IMR-90 (cell line): ENCODE measurements around the gene SDHB. TPM values are rescaled to one million over a fixed set of nuclear protein-coding genes. Genes with fewer than 3 reads are reported as not detected.

ENCODE experiments used
- ATAC-seq: fragments of 200-7000 bp; cut with Tn5 transposase; 2 replicates; pipeline ENCODE4 v1.9.1; 2020; ENCODE audit warnings: low read depth, mild to moderate bottlenecking, moderate library complexity
- BruUV-seq: library from RNA; stranded (reverse); fragments of 400-500 nt; replicated peaks from 2 replicates; lab custom pipeline; 2021; lab: Mats Ljungman, UMichigan
- CTCF ChIA-PET: fragments of 300-600 bp; formaldehyde crosslinking; extraction: SDS; loops from one replicate; lab custom pipeline; 2021; ENCODE audit warnings: antibody characterized with exemption; lab: Yijun Ruan, JAX
- POLR2A ChIA-PET: fragments of 300-600 bp; sonication (Branson Sonifier 250); formaldehyde crosslinking; loops from one replicate; lab custom pipeline; 2022; ENCODE audit warnings: antibody characterized with exemption; ENCODE audit not compliant: unreplicated experiment; lab: Charles Lee
- DNase-seq: peaks from one replicate; pipeline ENCODE4 v3.0.0; 2013
- H2AFZ ChIP-seq: replicated peaks from 2 replicates; pipeline ENCODE3; 2013; ENCODE audit warnings: low read length, mild to moderate bottlenecking; ENCODE audit not compliant: poor library complexity
- H2AK5ac ChIP-seq: 2 replicates; pipeline ENCODE4 v1.6.1; 2013; ENCODE audit warnings: low read depth, low read length, inconsistent platforms
- H2AK9ac ChIP-seq: replicated peaks from 2 replicates; pipeline ENCODE3; 2013; ENCODE audit warnings: mild to moderate bottlenecking, low read depth, low read length, moderate library complexity; ENCODE audit not compliant: poor library complexity
- H2BK120ac ChIP-seq: 2 replicates; pipeline ENCODE4 v1.6.1; 2013; ENCODE audit warnings: low read depth, low read length, inconsistent platforms
- H2BK15ac ChIP-seq: 3 replicates; pipeline ENCODE4 v1.6.1; 2013; ENCODE audit warnings: low read depth, low read length, inconsistent platforms
- H2BK20ac ChIP-seq: 2 replicates; pipeline ENCODE4 v1.6.1; 2013; ENCODE audit warnings: low read depth, mild to moderate bottlenecking, inconsistent platforms, low read length, moderate library complexity
- H2BK5ac ChIP-seq: 2 replicates; pipeline ENCODE4 v1.6.1; 2013; ENCODE audit warnings: mild to moderate bottlenecking, low read depth, low read length, inconsistent platforms; ENCODE audit not compliant: poor library complexity, severe bottlenecking
- H3K14ac ChIP-seq: replicated peaks from 2 replicates; pipeline ENCODE4 v1.6.1; 2013; ENCODE audit warnings: low read depth, low read length, inconsistent platforms
- H3K18ac ChIP-seq: 2 replicates; pipeline ENCODE4 v1.6.1; 2013; ENCODE audit warnings: low read depth, low read length, control low read depth
- H3K23ac ChIP-seq: 2 replicates; pipeline ENCODE4 v1.6.1; 2013; ENCODE audit warnings: low read depth, low read length, inconsistent platforms
- H3K27ac ChIP-seq: 2 replicates; pipeline ENCODE4 v1.5.1; 2013; ENCODE audit warnings: mild to moderate bottlenecking, control low read depth, low read length; ENCODE audit not compliant: insufficient read depth
- H3K27me3 ChIP-seq: 2 replicates; pipeline ENCODE4 v1.6.1; 2013; ENCODE audit warnings: low read length; ENCODE audit not compliant: control insufficient read depth, insufficient read depth
- H3K36me3 ChIP-seq: 2 replicates; pipeline ENCODE4 v1.6.1; 2013; ENCODE audit warnings: low read length, mixed read lengths; ENCODE audit not compliant: control insufficient read depth, insufficient read depth
- H3K4ac ChIP-seq: 2 replicates; pipeline ENCODE4 v1.6.1; 2013; ENCODE audit warnings: low read depth, low read length, inconsistent platforms
- H3K4me1 ChIP-seq: 2 replicates; pipeline ENCODE4 v1.6.1; 2013; ENCODE audit warnings: low read length, mixed read lengths; ENCODE audit not compliant: control insufficient read depth, insufficient read depth
- H3K4me2 ChIP-seq: 2 replicates; pipeline ENCODE4 v1.6.1; 2013; ENCODE audit warnings: low read depth, mild to moderate bottlenecking, control low read depth, low read length, moderate library complexity
- H3K4me3 ChIP-seq: 2 replicates; pipeline ENCODE4 v1.5.1; 2013; ENCODE audit warnings: low read depth, mild to moderate bottlenecking, control low read depth, low read length, moderate library complexity; ENCODE audit not compliant: insufficient read depth
- H3K56ac ChIP-seq: 2 replicates; pipeline ENCODE4 v1.6.1; 2013; ENCODE audit warnings: low read length, inconsistent platforms; ENCODE audit not compliant: insufficient read depth; ENCODE audit errors: extremely low read depth
- H3K79me1 ChIP-seq, 2 experiments: 2 replicates each; pipeline ENCODE4 v1.6.1; 2013; ENCODE audit warnings: low read length in 2 of 2, inconsistent platforms in 1 of 2, low read depth in 1 of 2
- H3K9ac ChIP-seq: 2 replicates; pipeline ENCODE4 v1.6.1; 2013; ENCODE audit warnings: low read depth, low read length, control low read depth
- H3K9me1 ChIP-seq: 2 replicates; pipeline ENCODE4 v1.6.1; 2013; ENCODE audit warnings: low read length, inconsistent platforms; ENCODE audit not compliant: insufficient read depth
- H3K9me3 ChIP-seq: 2 replicates; pipeline ENCODE4 v1.6.1; 2013; ENCODE audit warnings: low read length; ENCODE audit not compliant: control insufficient read depth, insufficient read depth
- H4K20me1 ChIP-seq: 2 replicates; pipeline ENCODE4 v1.6.1; 2013; ENCODE audit warnings: low read length, inconsistent platforms; ENCODE audit not compliant: insufficient read depth
- H4K5ac ChIP-seq: 2 replicates; pipeline ENCODE4 v1.6.1; 2013; ENCODE audit warnings: mild to moderate bottlenecking, low read depth, low read length, control low read depth
- H4K8ac ChIP-seq, 2 experiments: 2 replicates each; pipeline ENCODE4 v1.6.1; 2013; ENCODE audit warnings: low read depth in 2 of 2, low read length in 2 of 2, control low read depth in 1 of 2, inconsistent platforms in 1 of 2
- H4K91ac ChIP-seq: 2 replicates; pipeline ENCODE4 v1.6.1; 2013; ENCODE audit warnings: low read depth, low read length, inconsistent platforms; ENCODE audit not compliant: insufficient read depth
- BHLHE40 ChIP-seq: fragments of 150-350 bp; IDR thresholded peaks from 2 replicates; pipeline ENCODE4 v1.6.1; 2016; ENCODE audit warnings: mild to moderate bottlenecking, low read depth, low read length
- FOS ChIP-seq: fragments of 150-350 bp; IDR thresholded peaks from 2 replicates; pipeline ENCODE4 v1.6.1; 2016; ENCODE audit warnings: low read depth, low read length
- MAFK ChIP-seq: IDR thresholded peaks from 2 replicates; pipeline ENCODE4 v1.6.1; 2012; ENCODE audit warnings: low read depth, low read length, improper control_type of control experiment
- MAZ ChIP-seq: IDR thresholded peaks from 2 replicates; pipeline ENCODE4 v1.6.1; 2012; ENCODE audit warnings: low read depth, mild to moderate bottlenecking, low read length, improper control_type of control experiment, moderate library complexity, borderline replicate concordance
- NFE2L2 ChIP-seq: fragments of 150-350 bp; IDR thresholded peaks from 2 replicates; pipeline ENCODE4 v1.6.1; 2016; ENCODE audit warnings: low read depth, mild to moderate bottlenecking, low read length
- RCOR1 ChIP-seq: IDR thresholded peaks from 2 replicates; pipeline ENCODE4 v1.6.1; 2012; ENCODE audit warnings: mild to moderate bottlenecking, low read length, improper control_type of control experiment; ENCODE audit not compliant: insufficient replicate concordance
- RFX5 ChIP-seq: IDR thresholded peaks from 2 replicates; pipeline ENCODE4 v1.8.0; 2012; ENCODE audit warnings: low read depth, mild to moderate bottlenecking, low read length, moderate library complexity
- SMC3 ChIP-seq: fragments of 150-350 bp; IDR thresholded peaks from 2 replicates; pipeline ENCODE4 v1.6.1; 2016; ENCODE audit warnings: low read depth, mild to moderate bottlenecking, antibody characterized with exemption, low read length, moderate library complexity
- WGBS, 2 experiments: methylation state at CpG; one replicate each; pipeline versions ENCODE4 v1.1.5 to v1.1.7; 2013; ENCODE audit warnings: missing lambda C conversion rate in 2 of 2; ENCODE audit not compliant: insufficient read length in 1 of 2; ENCODE audit errors: extremely low coverage in 2 of 2; 5-methylcytosine and 5-hydroxymethylcytosine counted together
- dilution Hi-C: fragments of 300-500 bp; cut with HindIII; formaldehyde crosslinking; loops from one replicate; pipeline ENCODE4 v1.14.3; 2018; ENCODE audit warnings: low sequenced_read_pairs; ENCODE audit not compliant: unreplicated experiment
- in situ Hi-C: fragments of 300-500 bp; cut with MboI; formaldehyde crosslinking; loops from 3 replicates; pipeline ENCODE4 v1.14.3; 2019; ENCODE audit warnings: low sequenced_read_pairs, inconsistent platforms, mixed read lengths
- intact Hi-C: fragments of 100-400 bp; cut with micrococcal nuclease; formaldehyde crosslinking; loops from 2 replicates; pipeline ENCODE4 v1.10.0; 2022
- polyA plus RNA-seq, 3 experiments: library from polyadenylated mRNA; depleted of rRNA; stranded (reverse); fragments of >200 nt; gene quantifications; 2 replicates each; pipeline ENCODE4 v1.2.3, GENCODE V29; 2012; ENCODE audit warnings: low replicate concordance in 1 of 3
- total RNA-seq: library from RNA; depleted of rRNA; stranded (reverse); fragments of >200 nt; gene quantifications from 2 replicates; pipeline ENCODE4 v1.2.3, GENCODE V29; 2012
- TF ChIP-seq, protein P1 (sequence below): conservative IDR thresholded peaks from 2 replicates; pipeline ENCODE4 v1.5.1; 2012; ENCODE audit warnings: mild to moderate bottlenecking, low read depth, low read length, improper control_type of control experiment

The SDHB gene
- total and polyA plus RNA-seq, 2 of the 4 experiments (the other 2 are of a cell fraction) = 122 to 206 TPM

DNA sequence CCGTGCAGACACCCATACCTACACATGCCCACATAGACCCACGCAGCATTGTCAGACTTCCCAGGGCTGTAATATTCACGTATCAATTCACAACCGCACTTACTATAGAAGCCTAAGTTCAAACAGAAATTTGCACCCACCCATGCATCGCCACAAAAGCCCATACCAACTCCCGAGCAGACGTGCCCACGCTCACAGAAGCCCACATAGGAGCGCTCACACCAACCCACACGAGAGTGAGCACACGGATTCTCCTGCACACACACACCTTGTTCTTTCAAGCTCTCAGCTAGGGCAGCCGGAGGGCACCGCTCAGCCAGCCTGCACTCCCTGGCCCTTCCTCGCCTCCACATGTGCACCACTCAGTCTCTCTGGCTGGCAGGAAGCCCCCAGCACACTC lies 78.0 kb downstream of the SDHB start:
- Histone ChIP-seq H2BK20ac (no peak overlapping the region), H3K56ac (no peak overlapping the region), H4K5ac (no peak overlapping the region), H3K9me3 (no peaks in the 10 kb centered on the region), H4K91ac (no peak overlapping the region), H2BK5ac (no peak overlapping the region), H2BK120ac (no peak overlapping the region), H2AFZ (no peak overlapping the region), H4K20me1 (peaks cover 3% of the 10 kb centered on the region; the same call in 1 of the 2 replicates), H3K9ac (no peak overlapping the region), H3K9me1 (no peaks in the 10 kb centered on the region), H3K79me1 (no peaks in the 10 kb centered on the region; a peak in 1 of 4 replicates), H2AK5ac (no peak overlapping the region), H3K14ac (no peak overlapping the region), H3K4me2 (no peak overlapping the region), H3K18ac (no peak overlapping the region), H3K4me1 (peaks cover 4% of the 10 kb centered on the region; the same call in 1 of the 2 replicates), H3K27me3 (no peaks in the 10 kb centered on the region), H3K4me3 (no peak overlapping the region), H3K27ac (no peak overlapping the region), H3K36me3 (peaks cover 3% of the 10 kb centered on the region; the same call in 1 of the 2 replicates), H3K23ac (no peak overlapping the region), H4K8ac (no peak overlapping the region), H2BK15ac (no peak overlapping the region), H2AK9ac (no peak overlapping the region), H3K4ac (no peak overlapping the region)
- ChIA-PET CTCF (no interaction called here), POLR2A (no interaction called here)
- DNase-seq = no peak
- intact Hi-C loops (no loop called here), dilution Hi-C loops (no loop called here), in situ Hi-C loops (no loop called here)
- BruUV-seq = no TSS peak
- no peak for ATAC-seq
- TF ChIP-seq RFX5 = no peak
- TF ChIP-seq BHLHE40 = no peak
- no peak for TF ChIP-seq MAFK
- TF ChIP-seq, protein P1, sequence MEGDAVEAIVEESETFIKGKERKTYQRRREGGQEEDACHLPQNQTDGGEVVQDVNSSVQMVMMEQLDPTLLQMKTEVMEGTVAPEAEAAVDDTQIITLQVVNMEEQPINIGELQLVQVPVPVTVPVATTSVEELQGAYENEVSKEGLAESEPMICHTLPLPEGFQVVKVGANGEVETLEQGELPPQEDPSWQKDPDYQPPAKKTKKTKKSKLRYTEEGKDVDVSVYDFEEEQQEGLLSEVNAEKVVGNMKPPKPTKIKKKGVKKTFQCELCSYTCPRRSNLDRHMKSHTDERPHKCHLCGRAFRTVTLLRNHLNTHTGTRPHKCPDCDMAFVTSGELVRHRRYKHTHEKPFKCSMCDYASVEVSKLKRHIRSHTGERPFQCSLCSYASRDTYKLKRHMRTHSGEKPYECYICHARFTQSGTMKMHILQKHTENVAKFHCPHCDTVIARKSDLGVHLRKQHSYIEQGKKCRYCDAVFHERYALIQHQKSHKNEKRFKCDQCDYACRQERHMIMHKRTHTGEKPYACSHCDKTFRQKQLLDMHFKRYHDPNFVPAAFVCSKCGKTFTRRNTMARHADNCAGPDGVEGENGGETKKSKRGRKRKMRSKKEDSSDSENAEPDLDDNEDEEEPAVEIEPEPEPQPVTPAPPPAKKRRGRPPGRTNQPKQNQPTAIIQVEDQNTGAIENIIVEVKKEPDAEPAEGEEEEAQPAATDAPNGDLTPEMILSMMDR = no peak
- no peak for TF ChIP-seq NFE2L2
- no peak for TF ChIP-seq RCOR1
- no peak for TF ChIP-seq SMC3
- no peak for TF ChIP-seq MAZ
- no peak for TF ChIP-seq FOS
- WGBS, 2 experiments = 88% methylated on average over 10 of the region's 14 CpGs; no CpG with 5 or more reads in 1 of the 2 experiments
